Measurements from ENCODE around the gene C22orf39.

- TF ChIP-seq YY1 (IDR thresholded peaks at IDR 0.05; ENCODE audit: insufficient read depth, insufficient read length) (no peak), SUZ12 (IDR thresholded peaks at IDR 0.05; ENCODE audit: extremely low read depth, insufficient read depth, insufficient read length) (no peak), ZNF274 (IDR thresholded peaks at IDR 0.05; ENCODE audit: low read depth, low read length) (no peak)
Measured at GRCh38 chr22:19492504-19493174, 45.1 kb upstream of the C22orf39 start.

Measured in NT2/D1 (cell line).